Colonic mucosa (tissue), 4 donors: ENCODE data around the gene NT5C1A. TPM values are rescaled to one million over a fixed set of nuclear protein-coding genes. Genes with fewer than 3 reads are reported as not detected.

Experiments used
- DNase-seq: peaks from one replicate; pipeline ENCODE4 v3.0.0-alpha.2; 2020
- H3K27ac ChIP-seq: fragments of 200-600 bp; one replicate; pipeline ENCODE4 v1.8.0; 2021
- H3K27me3 ChIP-seq: fragments of 200-600 bp; one replicate; pipeline ENCODE4 v1.8.0; 2021
- H3K36me3 ChIP-seq: fragments of 200-600 bp; one replicate; pipeline ENCODE4 v1.8.0; 2021
- H3K4me1 ChIP-seq: fragments of 200-600 bp; one replicate; pipeline ENCODE4 v1.8.0; 2021; ENCODE audit warnings: mild to moderate bottlenecking
- H3K4me3 ChIP-seq: fragments of 200-600 bp; one replicate; pipeline ENCODE4 v1.8.0; 2021
- H3K9ac ChIP-seq, 2 donors: one replicate each; pipeline ENCODE4 v1.7.0; 2013; ENCODE audit warnings: control low read depth in 2 of 2, low read depth in 2 of 2, low read length in 2 of 2
- H3K9me3 ChIP-seq: fragments of 200-600 bp; one replicate; pipeline ENCODE4 v1.8.0; 2021
- CTCF ChIP-seq: fragments of 200-600 bp; IDR thresholded peaks from one replicate; pipeline ENCODE4 v1.8.0; 2022; ENCODE audit warnings: antibody characterized with exemption, mild to moderate bottlenecking
- intact Hi-C: fragments of 100-400 bp; cut with DNase I; formaldehyde crosslinking; loops from one replicate; pipeline ENCODE4 v1.14.1; 2022
- total RNA-seq, 2 donors: library from RNA; stranded (reverse); fragmentation: NEBNext Ultra II Directional in 1 of 2; extraction: Animal tissue kit (Norgen Biotek cat#: 25700) in 1 of 2; gene quantifications; one replicate each; pipeline ENCODE4 v1.2.1, GENCODE V29; 2021
- donor health status: healthy.
- donor health status: DM: no; HTN: no; CAD: no.
- donor health status: DM: no; HTN: no; CAD: no.

NT5C1A gene
- total RNA-seq, 2 donors from 2014 or later: not detected

GRCh38 chr1:39663559-39663958, 8.3 kb downstream of the NT5C1A start:
- Histone ChIP-seq H3K4me3 (no peak overlapping the region), H3K9ac (no peak overlapping the region), H3K27ac (no peak overlapping the region), H3K4me1 (no peaks in the 10 kb centered on the region), H3K9me3 (no peaks in the 10 kb centered on the region), H3K36me3 (no peaks in the 10 kb centered on the region), H3K27me3 (no peaks in the 10 kb centered on the region)
- intact Hi-C loops: no loop called here
- TF ChIP-seq CTCF: no peak
- no peak for DNase-seq

GRCh38 chr1:39662861-39663260, 9.0 kb downstream of the NT5C1A start:
- no peak for TF ChIP-seq CTCF
- Histone ChIP-seq H3K4me3 (no peak overlapping the region), H3K9me3 (no peaks in the 10 kb centered on the region), H3K4me1 (no peaks in the 10 kb centered on the region), H3K27ac (no peak overlapping the region), H3K27me3 (no peaks in the 10 kb centered on the region), H3K9ac (no peak overlapping the region), H3K36me3 (no peaks in the 10 kb centered on the region)
- no peak for DNase-seq
- intact Hi-C loops: no loop called here

GRCh38 chr1:39659538-39659937, 12.4 kb downstream of the NT5C1A start:
- Histone ChIP-seq H3K9me3 (no peaks in the 10 kb centered on the region), H3K36me3 (no peaks in the 10 kb centered on the region), H3K4me3 (no peak overlapping the region), H3K4me1 (no peaks in the 10 kb centered on the region), H3K9ac (no peak overlapping the region), H3K27ac (no peak overlapping the region), H3K27me3 (no peaks in the 10 kb centered on the region)
- DNase-seq: no peak
- no peak for TF ChIP-seq CTCF
- intact Hi-C loops: loop anchor here (10.0 kb wide), 1 partner anchor 565 kb away; no protein-coding TSS in a partner anchor

- H3K27ac ChIP-seq: no peak overlapping the region
- no peak overlapping the region for H3K9ac ChIP-seq
- no peak overlapping the region for H3K4me3 ChIP-seq
- no peaks in the 10 kb centered on the region for H3K36me3 ChIP-seq
- DNase-seq: no peak
- intact Hi-C loops: loop anchor here (10.0 kb wide), 1 partner anchor 564 kb away; no protein-coding TSS in a partner anchor
- H3K4me1 ChIP-seq: no peaks in the 10 kb centered on the region
- no peak for TF ChIP-seq CTCF
- H3K9me3 ChIP-seq: no peaks in the 10 kb centered on the region
- no peaks in the 10 kb centered on the region for H3K27me3 ChIP-seq
These were observed 12.8 kb downstream of the NT5C1A start for GRCh38 chr1:39659110-39659509.

GRCh38 chr1:39657923-39658485, 13.9 kb downstream of the NT5C1A start:
- H3K9me3 ChIP-seq: no peaks in the 10 kb centered on the region
- no peak overlapping the region for H3K4me3 ChIP-seq
- no peak overlapping the region for H3K9ac ChIP-seq
- H3K36me3 ChIP-seq: no peaks in the 10 kb centered on the region
- DNase-seq: peak; percentile 71
- peak; percentile 76 for TF ChIP-seq CTCF
- H3K27ac ChIP-seq: no peak overlapping the region
- no peaks in the 10 kb centered on the region for H3K27me3 ChIP-seq
- intact Hi-C loops: loop anchor here (10.0 kb wide), 1 partner anchor 563 kb away; no protein-coding TSS in a partner anchor
- H3K4me1 ChIP-seq: no peaks in the 10 kb centered on the region
